Mesendoderm (in vitro differentiated cells): ENCODE data around the gene CBFB.

Source experiments
- DNase-seq: peaks from one replicate; pipeline ENCODE4 v3.0.0; 2013
- H2AK5ac ChIP-seq: 2 replicates; pipeline ENCODE4 v1.6.1; 2013; ENCODE audit warnings: low read length, inconsistent platforms
- H2BK120ac ChIP-seq: 2 replicates; pipeline ENCODE4 v1.6.1; 2013; ENCODE audit warnings: low read depth, mild to moderate bottlenecking, low read length, moderate library complexity, mixed read lengths
- H2BK15ac ChIP-seq: replicated peaks from 2 replicates; pipeline ENCODE4 v1.6.1; 2013; ENCODE audit warnings: low read depth, mild to moderate bottlenecking, moderate library complexity
- H2BK5ac ChIP-seq: 2 replicates; pipeline ENCODE4 v1.6.1; 2013; ENCODE audit warnings: low read length, inconsistent platforms
- H3K18ac ChIP-seq: 2 replicates; pipeline ENCODE4 v1.6.1; 2013; ENCODE audit warnings: mild to moderate bottlenecking, low read length, mixed read lengths
- H3K23ac ChIP-seq: one replicate; pipeline ENCODE4 v1.6.1; 2013; ENCODE audit warnings: low read length
- H3K27ac ChIP-seq: 2 replicates; pipeline ENCODE4 v1.5.1; 2013; ENCODE audit warnings: low read depth, mild to moderate bottlenecking, inconsistent platforms, low read length, moderate library complexity
- H3K27me3 ChIP-seq: 2 replicates; pipeline ENCODE4 v1.6.1; 2013; ENCODE audit warnings: low read length, control low read depth, mild to moderate bottlenecking, inconsistent platforms; ENCODE audit not compliant: insufficient read depth, poor library complexity
- H3K36me3 ChIP-seq: 2 replicates; pipeline ENCODE4 v1.6.1; 2013; ENCODE audit warnings: low read length, inconsistent platforms; ENCODE audit not compliant: control insufficient read depth, insufficient read depth
- H3K4ac ChIP-seq: one replicate; pipeline ENCODE4 v1.6.1; 2013; ENCODE audit warnings: low read depth, mild to moderate bottlenecking, low read length, moderate library complexity
- H3K4me1 ChIP-seq: 2 replicates; pipeline ENCODE4 v1.6.1; 2013; ENCODE audit warnings: low read depth, low read length, inconsistent platforms; ENCODE audit not compliant: control insufficient read depth
- H3K4me2 ChIP-seq: 2 replicates; pipeline ENCODE4 v1.6.1; 2013; ENCODE audit warnings: low read length
- H3K4me3 ChIP-seq: 2 replicates; pipeline ENCODE4 v1.5.1; 2013; ENCODE audit warnings: mild to moderate bottlenecking, low read length
- H3K56ac ChIP-seq: one replicate; pipeline ENCODE4 v1.6.1; 2013; ENCODE audit warnings: low read length
- H3K79me1 ChIP-seq: 2 replicates; pipeline ENCODE4 v1.6.1; 2013; ENCODE audit warnings: low read length, inconsistent platforms
- H3K79me2 ChIP-seq: 2 replicates; pipeline ENCODE4 v1.6.1; 2013; ENCODE audit warnings: mild to moderate bottlenecking, low read length; ENCODE audit not compliant: control insufficient read depth, insufficient read depth
- H3K9ac ChIP-seq: 2 replicates; pipeline ENCODE4 v1.6.1; 2013; ENCODE audit warnings: low read length, inconsistent platforms
- H4K5ac ChIP-seq: one replicate; pipeline ENCODE4 v1.6.1; 2013; ENCODE audit warnings: low read length
- H4K8ac ChIP-seq: one replicate; pipeline ENCODE4 v1.6.1; 2013; ENCODE audit warnings: low read depth, mild to moderate bottlenecking, control low read depth, low read length, moderate library complexity
- WGBS: extraction: QIAGEN DNeasy Blood & Tissue Kit; methylation state at CpG from one replicate; pipeline ENCODE4 v1.1.7; 2013; ENCODE audit warnings: low lambda C conversion rate, missing lambda C conversion rate; ENCODE audit not compliant: insufficient coverage; ENCODE audit errors: extremely low coverage; 5-methylcytosine and 5-hydroxymethylcytosine counted together

CBFB gene

DNA sequence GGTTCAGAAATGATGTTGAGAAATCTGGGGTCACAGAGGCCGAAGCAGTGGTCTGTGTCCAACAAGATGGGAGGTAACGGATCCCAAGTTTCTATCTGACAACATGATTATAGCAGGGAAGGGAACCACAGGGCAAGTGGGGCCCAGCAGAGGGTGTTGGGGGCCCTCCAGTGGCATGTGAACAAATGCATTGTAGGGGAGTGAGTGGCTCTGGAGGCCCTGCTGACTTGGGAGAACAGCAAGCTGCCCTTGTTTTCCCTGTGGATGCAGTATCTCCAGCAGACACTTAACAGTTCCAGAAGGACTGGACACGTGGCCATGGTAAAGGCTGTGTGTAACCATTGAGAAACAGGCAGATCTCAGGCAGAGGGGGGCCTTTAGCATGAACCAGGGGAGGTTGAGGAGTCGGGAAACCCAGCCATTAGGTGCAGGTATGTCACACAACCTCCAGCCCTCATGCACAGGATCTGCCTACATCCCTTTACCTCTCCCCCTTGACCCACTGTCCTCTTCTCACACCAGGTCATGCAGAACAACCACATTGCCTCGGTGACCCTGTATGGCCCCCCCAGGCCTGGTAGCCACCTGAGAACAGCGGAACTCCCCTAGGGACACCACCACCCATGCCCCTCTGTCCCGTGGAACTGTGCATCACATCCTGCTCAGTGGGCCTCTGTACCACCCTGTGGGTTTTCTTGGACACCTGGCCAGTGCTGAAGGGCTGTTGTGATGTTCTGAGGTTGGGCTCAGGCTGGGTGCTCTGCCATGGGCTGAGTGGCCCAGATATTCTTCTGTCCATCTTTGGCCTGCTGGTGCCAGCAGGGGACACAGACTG is 117.8 kb downstream of the CBFB start:
- Histone ChIP-seq H4K5ac (no peak overlapping the region), H3K9ac (no peak overlapping the region), H3K36me3 (peaks cover 4% of the 10 kb centered on the region), H3K4me2 (no peak overlapping the region), H3K23ac (no peak overlapping the region), H3K79me2 (no peaks in the 10 kb centered on the region), H3K4ac (no peak overlapping the region), H2BK15ac (no peak overlapping the region), H4K8ac (no peak overlapping the region), H3K27me3 (no peaks in the 10 kb centered on the region), H2AK5ac (no peak overlapping the region), H3K27ac (no peak overlapping the region), H3K4me1 (no peaks in the 10 kb centered on the region), H3K18ac (no peak overlapping the region), H3K4me3 (no peak overlapping the region), H3K56ac (no peak overlapping the region), H2BK5ac (no peak overlapping the region), H2BK120ac (no peak overlapping the region), H3K79me1 (no peaks in the 10 kb centered on the region)
- no CpG with 5 or more reads among the region's 7 CpGs for WGBS
- no peak for DNase-seq

DNA sequence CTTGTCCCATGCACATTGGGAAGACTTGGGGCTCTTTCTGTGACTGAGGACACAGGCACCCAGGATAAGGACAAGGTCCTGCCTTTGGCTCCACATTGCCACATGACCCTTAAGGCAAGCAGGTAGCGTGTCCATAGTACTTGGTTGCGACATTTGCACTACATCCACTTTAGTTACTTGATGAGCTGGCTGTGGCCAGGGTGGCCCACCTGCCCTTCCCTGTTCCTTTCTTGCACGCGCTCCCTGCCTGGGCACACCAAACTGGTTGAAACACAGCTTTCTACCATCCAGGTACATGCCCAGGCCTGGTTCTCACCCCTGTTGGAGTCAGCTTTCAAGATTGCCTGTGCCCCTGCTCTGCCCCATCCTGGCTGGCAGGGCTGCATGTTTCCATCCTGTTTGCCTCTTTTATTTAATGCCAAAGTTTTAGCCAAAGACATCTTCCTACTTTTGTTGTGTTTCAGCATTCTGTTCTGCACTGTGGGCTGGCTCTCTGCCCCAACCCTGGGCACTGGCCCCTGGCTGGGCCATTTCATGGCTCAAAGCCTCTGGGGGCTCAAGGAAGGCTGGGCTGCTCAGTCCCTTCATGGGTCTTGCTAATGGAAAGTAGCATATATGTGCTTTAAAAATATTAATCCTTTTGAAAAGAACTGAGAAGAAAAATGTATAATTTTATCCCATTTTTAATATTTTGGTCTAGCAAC is 118.6 kb downstream of the CBFB start:
- H3K36me3 ChIP-seq: peaks cover 4% of the 10 kb centered on the region
- H3K56ac ChIP-seq: no peak overlapping the region
- no peaks in the 10 kb centered on the region for H3K27me3 ChIP-seq
- no peak overlapping the region for H3K9ac ChIP-seq
- no peak overlapping the region for H3K4me3 ChIP-seq
- H3K18ac ChIP-seq: no peak overlapping the region
- no peaks in the 10 kb centered on the region for H3K4me1 ChIP-seq
- H4K5ac ChIP-seq: no peak overlapping the region
- H3K79me1 ChIP-seq: no peaks in the 10 kb centered on the region
- H3K4ac ChIP-seq: no peak overlapping the region
- H2BK15ac ChIP-seq: no peak overlapping the region
- no peak overlapping the region for H2BK120ac ChIP-seq
- H3K23ac ChIP-seq: no peak overlapping the region
- H2BK5ac ChIP-seq: no peak overlapping the region
- H3K79me2 ChIP-seq: no peaks in the 10 kb centered on the region
- no peak overlapping the region for H3K27ac ChIP-seq
- DNase-seq: no peak
- no peak overlapping the region for H2AK5ac ChIP-seq
- H4K8ac ChIP-seq: no peak overlapping the region
- no peak overlapping the region for H3K4me2 ChIP-seq
- WGBS: no CpG with 5 or more reads among the region's 4 CpGs

DNA sequence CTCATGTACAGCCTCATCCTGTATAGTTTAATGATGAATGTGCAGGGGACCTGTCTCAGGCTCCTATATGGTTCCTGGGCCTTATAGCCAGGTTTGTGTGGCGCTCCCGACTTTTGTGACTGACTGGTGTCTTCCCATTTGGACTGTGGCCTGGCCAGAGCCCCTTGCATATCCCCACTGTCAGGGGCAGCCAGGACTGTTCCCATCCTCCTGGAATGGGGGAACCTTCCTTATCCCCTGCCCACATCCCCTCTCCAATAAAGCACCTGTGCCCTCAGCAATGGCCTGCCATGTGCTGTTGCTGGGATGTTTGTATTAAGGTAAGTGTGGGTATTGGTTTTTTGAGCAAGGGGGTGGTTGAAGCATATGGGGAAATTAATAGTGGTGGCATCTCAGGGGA is 119.3 kb downstream of the CBFB start:
- Histone ChIP-seq H2AK5ac (no peak overlapping the region), H4K5ac (no peak overlapping the region), H2BK15ac (no peak overlapping the region), H3K9ac (no peak overlapping the region), H3K23ac (no peak overlapping the region), H2BK120ac (no peak overlapping the region), H2BK5ac (no peak overlapping the region), H4K8ac (no peak overlapping the region), H3K36me3 (peaks cover 3% of the 10 kb centered on the region), H3K79me2 (no peaks in the 10 kb centered on the region), H3K56ac (no peak overlapping the region), H3K79me1 (no peaks in the 10 kb centered on the region), H3K27me3 (peaks cover 6% of the 10 kb centered on the region), H3K4me2 (no peak overlapping the region), H3K27ac (no peak overlapping the region), H3K4me3 (no peak overlapping the region), H3K4ac (no peak overlapping the region), H3K18ac (no peak overlapping the region), H3K4me1 (no peaks in the 10 kb centered on the region)
- no CpG with 5 or more reads among the region's 2 CpGs for WGBS
- DNase-seq: no peak

GRCh38 chr16:67148656-67149275 is 119.8 kb downstream of the CBFB start:
- no peak overlapping the region for H2BK5ac ChIP-seq
- no peak overlapping the region for H3K4ac ChIP-seq
- no peak overlapping the region for H3K4me2 ChIP-seq
- H2BK15ac ChIP-seq: no peak overlapping the region
- H3K23ac ChIP-seq: no peak overlapping the region
- no peaks in the 10 kb centered on the region for H3K79me1 ChIP-seq
- whole genome bisulfite sequencing: no CpG with 5 or more reads among the region's 11 CpGs
- H4K5ac ChIP-seq: no peak overlapping the region
- no peaks in the 10 kb centered on the region for H3K79me2 ChIP-seq
- H3K18ac ChIP-seq: no peak overlapping the region
- no peak overlapping the region for H3K27ac ChIP-seq
- H3K36me3 ChIP-seq: peaks cover 3% of the 10 kb centered on the region
- H2AK5ac ChIP-seq: no peak overlapping the region
- DNase-seq: no peak
- no peak overlapping the region for H3K4me3 ChIP-seq
- peaks cover 8% of the 10 kb centered on the region for H3K27me3 ChIP-seq
- no peak overlapping the region for H3K9ac ChIP-seq
- H3K56ac ChIP-seq: peak overlapping the region; percentile 96
- no peaks in the 10 kb centered on the region for H3K4me1 ChIP-seq
- no peak overlapping the region for H4K8ac ChIP-seq
- no peak overlapping the region for H2BK120ac ChIP-seq

DNA sequence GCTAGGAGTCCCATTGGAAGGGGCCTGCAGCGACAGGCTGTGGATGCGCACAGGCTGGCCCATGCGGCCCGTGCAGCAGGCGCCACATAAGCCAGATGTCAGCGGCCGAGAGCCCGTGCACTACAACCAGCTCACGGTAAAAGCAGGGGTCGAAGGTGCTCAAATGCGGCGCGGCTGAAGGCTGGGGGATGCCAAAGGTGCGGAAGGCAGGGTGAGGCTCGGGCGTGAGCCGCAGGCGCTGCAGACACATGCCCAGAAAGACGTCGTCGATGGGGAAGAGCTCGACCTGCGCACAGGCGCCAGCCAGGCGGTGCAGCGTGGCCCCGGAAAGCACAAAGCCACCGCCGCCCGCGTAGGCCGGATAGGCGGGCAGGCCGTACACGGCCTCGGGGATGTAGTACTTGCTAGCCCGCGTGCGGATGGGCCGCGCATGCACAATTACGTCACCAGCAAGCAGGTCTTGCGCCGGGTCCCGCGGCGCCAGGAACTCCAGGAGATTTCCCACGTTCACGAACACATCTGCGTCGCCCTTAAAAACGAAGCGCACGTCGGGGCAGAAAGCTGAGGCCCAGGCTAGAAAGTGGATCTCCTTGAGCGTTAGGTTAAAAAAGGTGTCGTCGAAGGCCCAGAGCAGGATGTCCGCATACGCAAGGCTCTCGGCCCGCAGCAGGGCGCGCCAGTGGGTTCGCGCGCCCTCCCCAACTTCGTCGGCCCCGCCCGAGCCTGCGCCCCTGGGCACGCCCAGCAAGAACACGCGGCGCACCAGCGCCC is 120.5 kb downstream of the CBFB start:
- H3K23ac ChIP-seq: peak overlapping the region; percentile 9
- no peak overlapping the region for H3K4me3 ChIP-seq
- H3K18ac ChIP-seq: no peak overlapping the region
- no peak overlapping the region for H2BK120ac ChIP-seq
- H3K36me3 ChIP-seq: peaks cover 3% of the 10 kb centered on the region
- peaks cover 14% of the 10 kb centered on the region for H3K27me3 ChIP-seq
- no peak overlapping the region for H2AK5ac ChIP-seq
- no peak overlapping the region for H3K27ac ChIP-seq
- no peak overlapping the region for H3K4ac ChIP-seq
- H4K5ac ChIP-seq: no peak overlapping the region
- no peaks in the 10 kb centered on the region for H3K79me2 ChIP-seq
- H2BK15ac ChIP-seq: no peak overlapping the region
- H3K4me1 ChIP-seq: no peaks in the 10 kb centered on the region
- H2BK5ac ChIP-seq: no peak overlapping the region
- no CpG with 5 or more reads among the region's 77 CpGs for WGBS
- DNase-seq: no peak
- no peak overlapping the region for H4K8ac ChIP-seq
- peak overlapping the region; percentile 96 for H3K56ac ChIP-seq
- peak overlapping the region; percentile 86 for H3K9ac ChIP-seq
- H3K79me1 ChIP-seq: no peaks in the 10 kb centered on the region
- peak overlapping the region; percentile 61 for H3K4me2 ChIP-seq
